Measurements from ENCODE around the gene EXOSC10.
"Not testable (repeated sequence)": the region's sequence is repeated elsewhere in the genome, so short reads cannot be mapped to it uniquely, and the experiment has no call there.

Gene EXOSC10

DNA sequence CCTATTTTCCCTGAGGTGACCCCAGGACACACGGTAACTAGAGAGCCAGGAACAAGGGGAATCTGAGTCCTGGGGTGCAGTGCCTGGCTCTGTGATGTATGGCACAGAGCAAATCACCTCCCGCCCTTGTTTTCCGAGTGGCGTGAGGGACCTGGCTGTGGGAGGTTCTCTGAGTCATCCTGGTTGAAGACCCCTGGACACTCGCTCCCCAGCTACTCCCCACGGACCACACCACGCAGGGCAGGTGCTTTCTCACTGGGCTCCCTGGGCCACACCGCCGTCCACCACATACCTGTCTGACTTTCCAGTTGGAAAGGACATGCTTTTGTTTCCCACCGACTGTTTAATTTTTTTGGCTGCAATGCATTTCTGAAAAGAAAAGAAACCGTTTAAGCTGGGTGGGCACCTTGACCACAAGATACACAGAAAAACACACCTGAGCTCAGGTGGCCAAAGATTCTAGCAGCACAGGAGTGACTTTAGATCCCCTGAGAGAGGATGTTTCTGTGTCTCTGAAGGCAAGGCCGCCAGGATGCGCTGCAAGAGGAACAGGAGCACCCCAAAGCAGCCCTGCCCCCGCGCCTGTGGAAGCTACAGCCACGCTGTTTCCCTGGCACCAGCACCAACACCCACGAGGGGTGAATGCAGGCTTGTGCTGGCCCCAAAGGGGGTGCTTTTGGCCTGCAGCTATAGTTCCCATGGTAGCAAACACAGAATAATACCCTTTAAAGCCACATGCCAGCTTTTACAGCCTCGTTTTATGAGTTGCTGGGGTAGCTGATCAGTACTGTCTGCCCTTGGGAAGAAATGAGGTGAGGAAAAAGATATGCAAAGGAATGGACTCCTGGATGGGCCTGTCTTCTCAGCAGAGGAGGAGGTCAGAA lies 31.7 kb downstream of the EXOSC10 start:
- ChIA-PET POLR2A (interaction anchor here (1.2 kb wide), 1 partner anchor 8 kb away, joined by 4 read pairs; the partner anchor contains the start of gene SRM), CTCF (no interaction called here)
- DNase-seq (ENCODE audit: extremely low spot score): peak; percentile 3
- TF ChIP-seq FOXM1 (IDR thresholded peaks at IDR 0.05; ENCODE audit: borderline replicate concordance): no peak
- no peak for TF ChIP-seq SP1 (IDR thresholded peaks at IDR 0.05)
- no peak for TF ChIP-seq TARDBP (IDR thresholded peaks at IDR 0.05)
- TF ChIP-seq CTBP1 (IDR thresholded peaks at IDR 0.05; ENCODE audit: borderline replicate concordance): no peak
- TF ChIP-seq BHLHE40 (IDR thresholded peaks at IDR 0.05; ENCODE audit: borderline replicate concordance): no peak
- no peak for TF ChIP-seq SUZ12 (IDR thresholded peaks at IDR 0.05)
- TF ChIP-seq FOXK2 (IDR thresholded peaks at IDR 0.05): no peak
- no peak for TF ChIP-seq ZNF384 (IDR thresholded peaks at IDR 0.05)
- TF ChIP-seq NFRKB (IDR thresholded peaks at IDR 0.05): no peak
- TF ChIP-seq FOXA1 (IDR thresholded peaks at IDR 0.05): no peak
- no peak for TF ChIP-seq ELF4 (IDR thresholded peaks at IDR 0.05)
- no peak for TF ChIP-seq L3MBTL2 (conservative IDR thresholded peaks at IDR 0.05)

DNA sequence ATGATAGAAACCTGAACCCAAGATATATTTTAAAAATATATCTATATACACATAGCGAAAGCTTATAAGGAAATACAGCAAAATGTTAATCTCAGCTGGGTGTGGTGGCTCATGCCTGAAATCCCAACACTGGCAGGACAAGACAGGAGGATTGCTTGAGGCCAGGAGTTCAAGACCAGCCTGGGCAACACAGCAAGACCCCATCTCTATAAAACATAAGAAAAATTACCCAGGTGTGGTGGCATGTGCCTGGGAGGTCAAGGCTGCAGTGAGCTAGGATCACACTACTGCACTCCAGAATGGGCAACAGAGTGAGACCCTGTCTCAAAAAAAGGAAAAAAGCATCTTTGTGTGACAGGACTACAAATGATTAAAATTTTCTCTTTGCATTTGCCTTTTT lies 33.9 kb downstream of the EXOSC10 start:
- no peak for DNase-seq (ENCODE audit: extremely low spot score)

GRCh38 chr1:11064942-11065341 lies 34.7 kb downstream of the EXOSC10 start:
- ChIA-PET CTCF (interaction anchor here (2.5 kb wide), 1 partner anchor 27 kb away, joined by 8 read pairs; no protein-coding TSS in a partner anchor), POLR2A (interaction anchor here (1.4 kb wide), 1 partner anchor 34 kb away, joined by 6 read pairs; the partner anchor contains the start of gene EXOSC10)
- TF ChIP-seq CTBP1 (IDR thresholded peaks at IDR 0.05; ENCODE audit: borderline replicate concordance) (no peak), ARNT (IDR thresholded peaks at IDR 0.05) (no peak), HDGF (IDR thresholded peaks at IDR 0.05; ENCODE audit: borderline replicate concordance) (no peak), ZNF384 (IDR thresholded peaks at IDR 0.05) (no peak), ELF4 (IDR thresholded peaks at IDR 0.05) (no peak), LEF1 (IDR thresholded peaks at IDR 0.05; ENCODE audit: borderline replicate concordance) (no peak), SP1 (IDR thresholded peaks at IDR 0.05) (no peak), FOXM1 (IDR thresholded peaks at IDR 0.05; ENCODE audit: borderline replicate concordance) (no peak), L3MBTL2 (conservative IDR thresholded peaks at IDR 0.05) (no peak), TARDBP (IDR thresholded peaks at IDR 0.05) (no peak), FOXA1 (IDR thresholded peaks at IDR 0.05) (no peak)
- TF ChIP-seq, protein P1, sequence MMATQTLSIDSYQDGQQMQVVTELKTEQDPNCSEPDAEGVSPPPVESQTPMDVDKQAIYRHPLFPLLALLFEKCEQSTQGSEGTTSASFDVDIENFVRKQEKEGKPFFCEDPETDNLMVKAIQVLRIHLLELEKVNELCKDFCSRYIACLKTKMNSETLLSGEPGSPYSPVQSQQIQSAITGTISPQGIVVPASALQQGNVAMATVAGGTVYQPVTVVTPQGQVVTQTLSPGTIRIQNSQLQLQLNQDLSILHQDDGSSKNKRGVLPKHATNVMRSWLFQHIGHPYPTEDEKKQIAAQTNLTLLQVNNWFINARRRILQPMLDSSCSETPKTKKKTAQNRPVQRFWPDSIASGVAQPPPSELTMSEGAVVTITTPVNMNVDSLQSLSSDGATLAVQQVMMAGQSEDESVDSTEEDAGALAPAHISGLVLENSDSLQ (IDR thresholded peaks at IDR 0.05): no peak
- DNase-seq (ENCODE audit: extremely low spot score): no peak

More for the DNA sequence above, 33.9 kb downstream of the EXOSC10 start:
- ChIA-PET CTCF (interaction anchor here (2.5 kb wide), 1 partner anchor 28 kb away, joined by 8 read pairs; no protein-coding TSS in a partner anchor), POLR2A (no interaction called here)
- no peak for TF ChIP-seq TARDBP (IDR thresholded peaks at IDR 0.05)
- no peak for TF ChIP-seq BHLHE40 (IDR thresholded peaks at IDR 0.05; ENCODE audit: borderline replicate concordance)
- no peak for TF ChIP-seq NFRKB (IDR thresholded peaks at IDR 0.05)
- TF ChIP-seq ARNT (IDR thresholded peaks at IDR 0.05): no peak
- TF ChIP-seq, protein P1 (IDR thresholded peaks at IDR 0.05): no peak
- no peak for TF ChIP-seq FOXA1 (IDR thresholded peaks at IDR 0.05)
- TF ChIP-seq FOXM1 (IDR thresholded peaks at IDR 0.05; ENCODE audit: borderline replicate concordance): no peak
- no peak for TF ChIP-seq CTBP1 (IDR thresholded peaks at IDR 0.05; ENCODE audit: borderline replicate concordance)
- no peak for TF ChIP-seq ELF4 (IDR thresholded peaks at IDR 0.05)
- TF ChIP-seq L3MBTL2 (conservative IDR thresholded peaks at IDR 0.05): no peak
- TF ChIP-seq SUZ12 (IDR thresholded peaks at IDR 0.05): no peak
- no peak for TF ChIP-seq ZNF384 (IDR thresholded peaks at IDR 0.05)
- TF ChIP-seq LEF1 (IDR thresholded peaks at IDR 0.05; ENCODE audit: borderline replicate concordance): no peak
- no peak for TF ChIP-seq FOXK2 (IDR thresholded peaks at IDR 0.05)
- TF ChIP-seq SP1 (IDR thresholded peaks at IDR 0.05): no peak
- TF ChIP-seq HDGF (IDR thresholded peaks at IDR 0.05; ENCODE audit: borderline replicate concordance): no peak

DNA sequence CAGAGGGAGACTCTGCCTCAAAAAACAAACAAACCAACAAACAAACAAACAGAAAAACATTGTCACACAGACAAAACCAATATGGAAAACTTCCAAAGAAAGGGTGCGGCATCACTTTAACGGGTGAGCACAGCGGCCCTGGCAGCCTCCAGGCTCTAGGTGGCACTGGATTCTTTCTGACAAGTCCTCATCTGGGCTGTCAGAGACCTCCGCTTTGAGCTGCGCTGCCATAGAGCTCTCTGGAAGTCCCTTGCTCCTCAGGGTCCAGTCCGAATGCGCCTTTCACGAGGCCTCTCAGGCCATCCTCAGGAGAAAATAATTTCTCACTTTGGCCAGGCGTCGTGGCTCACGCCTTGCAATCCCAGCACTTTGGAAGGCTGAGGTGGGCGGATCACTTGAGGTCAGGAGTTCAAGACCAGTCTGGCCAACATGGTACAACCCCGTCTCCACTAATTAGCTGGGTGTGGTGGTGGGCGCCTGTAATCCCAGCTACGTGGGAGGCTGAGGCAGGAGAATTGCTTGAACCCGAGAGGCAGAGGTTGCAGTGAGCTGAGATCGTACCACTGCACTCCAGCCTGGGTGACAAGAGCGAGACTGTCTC lies 35.6 kb downstream of the EXOSC10 start:
- DNase-seq (ENCODE audit: extremely low spot score): not testable (repeated sequence)
- TF ChIP-seq, protein P1 (IDR thresholded peaks at IDR 0.05): peak; percentile 7; the same call in 1 of the 2 replicates
- ChIA-PET CTCF (interaction anchor here (0.6 to 2.5 kb wide), 3 partner anchors 18 to 32 kb away, joined by 3 to 8 read pairs (median 3); no protein-coding TSS in a partner anchor), POLR2A (interaction anchor here (1.4 to 1.5 kb wide), 2 partner anchors 27 to 35 kb away, joined by 6 read pairs; partner anchors contain the start of gene EXOSC10)

DNA sequence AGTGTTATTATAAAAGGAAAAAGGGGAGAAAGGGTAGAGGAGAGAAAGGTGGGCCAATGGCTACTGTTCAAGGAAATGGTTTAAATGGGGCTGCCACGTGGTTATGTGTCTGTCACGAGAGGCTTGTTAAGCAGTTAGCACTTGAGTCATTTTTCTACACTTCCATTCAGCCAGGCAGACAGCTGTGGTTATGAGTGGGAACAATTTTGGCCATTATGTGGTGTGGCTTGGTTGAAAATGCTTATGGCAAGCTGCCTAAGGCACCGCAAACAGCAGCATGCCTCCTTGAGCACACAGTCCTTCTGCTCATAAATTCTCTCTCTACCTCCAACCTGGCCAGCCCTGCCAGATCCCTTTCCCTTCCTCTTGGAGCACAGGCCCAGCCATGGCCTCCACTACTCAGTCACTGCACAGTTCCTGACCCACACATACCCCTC lies 36.7 kb downstream of the EXOSC10 start:
- POLR2A ChIA-PET: interaction anchor here (1.5 kb wide), 1 partner anchor 25 kb away, joined by 6 read pairs; no protein-coding TSS in a partner anchor
- no peak for DNase-seq (ENCODE audit: extremely low spot score)

More for the DNA sequence above, 36.7 kb downstream of the EXOSC10 start:
- CTCF ChIA-PET: interaction anchor here (0.6 to 0.7 kb wide), 2 partner anchors 19 to 531 kb away, joined by 3 read pairs; no protein-coding TSS in a partner anchor
- TF ChIP-seq CTBP1 (IDR thresholded peaks at IDR 0.05; ENCODE audit: borderline replicate concordance) (no peak), NFRKB (IDR thresholded peaks at IDR 0.05) (no peak), L3MBTL2 (conservative IDR thresholded peaks at IDR 0.05) (no peak), ZNF384 (IDR thresholded peaks at IDR 0.05) (no peak)

Measured in HEK293T (cell line).